Neural progenitor cell (in vitro differentiated cells): ENCODE results near the gene MRPS18B.
"Not testable (repeated sequence)": the region's sequence is repeated elsewhere in the genome, so short reads cannot be mapped to it uniquely, and the experiment has no call there.

Experiments used
- EZH2 ChIP-seq: fragments of 200-600 bp; sonication (generic); IDR thresholded peaks from 2 replicates; pipeline ENCODE4 v1.6.1; 2017; ENCODE audit warnings: antibody characterized with exemption, mild to moderate bottlenecking, moderate library complexity
- EZH2phosphoT487 ChIP-seq: fragments of 200-600 bp; sonication (generic); IDR thresholded peaks from 2 replicates; pipeline ENCODE4 v1.6.1; 2017; ENCODE audit warnings: antibody characterized with exemption
- TF ChIP-seq, protein P1 (sequence below): fragments of 200-600 bp; sonication (generic); IDR thresholded peaks from 2 replicates; pipeline ENCODE4 v1.5.1; 2017; ENCODE audit warnings: antibody characterized with exemption, mild to moderate bottlenecking

DNA sequence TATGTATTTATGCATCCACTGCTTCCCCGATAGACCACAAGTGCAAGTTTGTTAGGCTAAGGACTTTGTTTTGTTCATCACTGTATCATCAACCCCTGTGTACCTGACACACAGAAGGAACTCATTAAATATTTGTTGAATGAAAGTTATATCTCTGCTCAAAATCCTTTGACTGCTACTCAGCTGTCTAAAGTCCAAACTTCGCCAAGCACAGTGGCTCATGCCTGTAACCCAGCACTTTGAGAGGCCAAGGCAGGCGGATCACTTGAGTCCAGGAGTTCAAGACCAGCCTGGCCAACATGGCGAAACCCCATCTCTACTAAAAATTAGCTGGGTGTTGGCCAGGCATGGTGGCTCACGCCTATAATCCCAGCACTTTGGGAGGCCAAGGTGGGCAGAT is 40.3 kb downstream of the MRPS18B start:
- TF ChIP-seq, protein P1, sequence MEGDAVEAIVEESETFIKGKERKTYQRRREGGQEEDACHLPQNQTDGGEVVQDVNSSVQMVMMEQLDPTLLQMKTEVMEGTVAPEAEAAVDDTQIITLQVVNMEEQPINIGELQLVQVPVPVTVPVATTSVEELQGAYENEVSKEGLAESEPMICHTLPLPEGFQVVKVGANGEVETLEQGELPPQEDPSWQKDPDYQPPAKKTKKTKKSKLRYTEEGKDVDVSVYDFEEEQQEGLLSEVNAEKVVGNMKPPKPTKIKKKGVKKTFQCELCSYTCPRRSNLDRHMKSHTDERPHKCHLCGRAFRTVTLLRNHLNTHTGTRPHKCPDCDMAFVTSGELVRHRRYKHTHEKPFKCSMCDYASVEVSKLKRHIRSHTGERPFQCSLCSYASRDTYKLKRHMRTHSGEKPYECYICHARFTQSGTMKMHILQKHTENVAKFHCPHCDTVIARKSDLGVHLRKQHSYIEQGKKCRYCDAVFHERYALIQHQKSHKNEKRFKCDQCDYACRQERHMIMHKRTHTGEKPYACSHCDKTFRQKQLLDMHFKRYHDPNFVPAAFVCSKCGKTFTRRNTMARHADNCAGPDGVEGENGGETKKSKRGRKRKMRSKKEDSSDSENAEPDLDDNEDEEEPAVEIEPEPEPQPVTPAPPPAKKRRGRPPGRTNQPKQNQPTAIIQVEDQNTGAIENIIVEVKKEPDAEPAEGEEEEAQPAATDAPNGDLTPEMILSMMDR: not testable (repeated sequence)
- not testable (repeated sequence) for TF ChIP-seq EZH2phosphoT487, EZH2
